NT2/D1 (cell line): ENCODE results near the gene PHF21B.

ENCODE experiments used
- SUZ12 ChIP-seq: IDR thresholded peaks from 2 replicates; pipeline ENCODE4 v1.6.1; 2011; ENCODE audit not compliant: insufficient read length, insufficient read depth; ENCODE audit errors: extremely low read depth
- YY1 ChIP-seq: IDR thresholded peaks from 2 replicates; pipeline ENCODE4 v1.6.1; 2011; ENCODE audit not compliant: insufficient read length, insufficient read depth

DNA sequence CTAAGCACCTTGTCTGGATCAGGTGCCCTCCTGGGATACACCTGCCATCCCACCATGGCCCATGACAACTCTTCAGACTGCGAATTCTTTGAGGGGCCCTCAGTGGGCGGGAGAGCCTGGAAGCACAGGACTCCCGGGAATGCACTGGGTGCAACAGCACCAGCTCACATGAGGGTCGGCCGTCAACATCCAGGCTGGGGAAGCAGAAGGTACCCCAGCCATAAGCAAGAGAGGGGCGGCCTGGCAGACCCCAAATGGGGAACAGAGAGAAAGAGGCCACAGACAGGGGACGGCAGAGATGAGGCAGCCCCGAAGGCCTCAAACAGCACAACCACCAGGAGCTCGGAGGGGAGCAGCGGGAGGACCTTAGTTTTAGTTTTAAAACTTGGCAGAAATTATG, 94.4 kb downstream of the PHF21B start:
- TF ChIP-seq YY1: no peak
- TF ChIP-seq SUZ12: no peak
